OCI-M2 (cell line): ENCODE data around the gene ARHGAP33.
A peak's percentile ranks its signal among the peaks of the same experiment; 100 is the strongest.

Experiments
- DNase-seq: peaks from one replicate; lab custom pipeline; 2025; ENCODE audit not compliant: unreplicated experiment; lab: John Stamatoyannopoulos, UW

ARHGAP33 gene

GRCh38 chr19:35775298-35776101, at the start of gene ARHGAP33:
ARHGAP33 (plus strand) TSS chr19:35775564; CDS start chr19:35775659, 95 bp downstream.
- DNase-seq = peak; percentile 100

- no peak for DNase-seq
Observed at GRCh38 chr19:35727053-35727955, 48.1 kb upstream of the ARHGAP33 start.

GRCh38 chr19:35727956-35728706, 47.2 kb upstream of the ARHGAP33 start:
- no peak for DNase-seq

GRCh38 chr19:35729021-35729420, 46.3 kb upstream of the ARHGAP33 start:
- no peak for DNase-seq

GRCh38 chr19:35729763-35730162, 45.6 kb upstream of the ARHGAP33 start:
- no peak for DNase-seq

- no peak for DNase-seq
Observed at GRCh38 chr19:35730326-35730725, 45.0 kb upstream of the ARHGAP33 start.

- no peak for DNase-seq
Observed at GRCh38 chr19:35731353-35731752, 44.0 kb upstream of the ARHGAP33 start.

GRCh38 chr19:35731779-35732405, 43.5 kb upstream of the ARHGAP33 start:
- DNase-seq = no peak

GRCh38 chr19:35732540-35733179, 42.7 kb upstream of the ARHGAP33 start:
- no peak for DNase-seq

- no peak for DNase-seq
Observed at GRCh38 chr19:35733180-35734125, 41.9 kb upstream of the ARHGAP33 start.

- DNase-seq = no peak
Observed at GRCh38 chr19:35734273-35734672, 41.1 kb upstream of the ARHGAP33 start.

GRCh38 chr19:35734889-35735288, 40.5 kb upstream of the ARHGAP33 start:
- DNase-seq = no peak

GRCh38 chr19:35736913-35737886, 38.2 kb upstream of the ARHGAP33 start:
- DNase-seq = no peak

- DNase-seq = no peak
Observed at GRCh38 chr19:35738021-35738886, 37.1 kb upstream of the ARHGAP33 start.

GRCh38 chr19:35738887-35739229, 36.5 kb upstream of the ARHGAP33 start:
- DNase-seq = no peak

GRCh38 chr19:35739275-35740107, 35.9 kb upstream of the ARHGAP33 start:
- DNase-seq = no peak
